Glutamatergic neuron (in vitro differentiated cells): ENCODE results near the gene CDSN. TPM values are rescaled to one million over a fixed set of nuclear protein-coding genes. Genes with fewer than 3 reads are reported as not detected.

Experiments used
- DNase-seq: peaks from one replicate; pipeline ENCODE4 v3.0.0; 2022
- H3K27ac Mint-ChIP-seq: one replicate; pipeline ENCODE4 v1.8.0; 2020; ENCODE audit warnings: mild to moderate bottlenecking, mixed read lengths, inconsistent platforms; ENCODE audit not compliant: unreplicated experiment
- H3K27me3 Mint-ChIP-seq: one replicate; pipeline ENCODE4 v1.8.0; 2020; ENCODE audit warnings: mild to moderate bottlenecking, moderate library complexity, mixed read lengths, inconsistent platforms; ENCODE audit not compliant: unreplicated experiment
- H3K36me3 Mint-ChIP-seq: one replicate; pipeline ENCODE4 v1.8.0; 2020; ENCODE audit warnings: mild to moderate bottlenecking, mixed read lengths, inconsistent platforms; ENCODE audit not compliant: unreplicated experiment
- H3K4me1 Mint-ChIP-seq: one replicate; pipeline ENCODE4 v1.8.0; 2020; ENCODE audit warnings: mild to moderate bottlenecking, low read depth, mixed read lengths, inconsistent platforms; ENCODE audit not compliant: unreplicated experiment
- H3K4me3 Mint-ChIP-seq: one replicate; pipeline ENCODE4 v1.8.0; 2020; ENCODE audit warnings: mild to moderate bottlenecking, mixed read lengths, inconsistent platforms; ENCODE audit not compliant: unreplicated experiment
- H3K9me3 Mint-ChIP-seq: one replicate; pipeline ENCODE4 v1.8.0; 2020; ENCODE audit warnings: mild to moderate bottlenecking, moderate library complexity, mixed read lengths, inconsistent platforms; ENCODE audit not compliant: unreplicated experiment
- CTCF ChIP-seq: fragments of 200-600 bp; sonication (generic); IDR thresholded peaks from one replicate; pipeline ENCODE4 v1.5.0; 2021; ENCODE audit not compliant: partially characterized antibody, unreplicated experiment
- total RNA-seq: library from RNA; stranded (reverse); fragmentation: NEBNext Ultra II Directional; extraction: Animal tissue kit (Norgen Biotek cat#: 25700); gene quantifications from one replicate; pipeline ENCODE4 v1.2.1, GENCODE V29; 2021; ENCODE audit not compliant: unreplicated experiment

Gene CDSN
- total RNA-seq, 1 donor from 2014 or later, result not detected

GRCh38 chr6:31135710-31136109 is 15.5 kb upstream of the CDSN start:
- H3K36me3 Mint-ChIP-seq, result no peaks in the 10 kb centered on the region
- peaks cover 10% of the 10 kb centered on the region for H3K27me3 Mint-ChIP-seq
- DNase-seq, result no peak
- no peak overlapping the region for H3K27ac Mint-ChIP-seq
- peaks cover 7% of the 10 kb centered on the region for H3K4me1 Mint-ChIP-seq
- TF ChIP-seq CTCF, result no peak
- no peak overlapping the region for H3K4me3 Mint-ChIP-seq
- H3K9me3 Mint-ChIP-seq, result peaks cover 7% of the 10 kb centered on the region

- Mint-ChIP-seq H3K4me3 (no peak overlapping the region), H3K9me3 (peaks cover 2% of the 10 kb centered on the region), H3K4me1 (peaks cover 2% of the 10 kb centered on the region), H3K27ac (no peak overlapping the region), H3K27me3 (peaks cover 6% of the 10 kb centered on the region), H3K36me3 (no peaks in the 10 kb centered on the region)
- TF ChIP-seq CTCF, result no peak
- DNase-seq, result no peak
Measured at GRCh38 chr6:31132806-31133205, 12.6 kb upstream of the CDSN start.

GRCh38 chr6:31131595-31131994 is 11.3 kb upstream of the CDSN start:
- Mint-ChIP-seq H3K4me3 (no peak overlapping the region), H3K27ac (no peak overlapping the region), H3K4me1 (no peaks in the 10 kb centered on the region), H3K27me3 (peaks cover 2% of the 10 kb centered on the region), H3K36me3 (no peaks in the 10 kb centered on the region), H3K9me3 (peaks cover 2% of the 10 kb centered on the region)
- DNase-seq, result no peak
- no peak for TF ChIP-seq CTCF

- DNase-seq, result no peak
- Mint-ChIP-seq H3K9me3 (no peaks in the 10 kb centered on the region), H3K4me3 (no peak overlapping the region), H3K27ac (no peak overlapping the region), H3K4me1 (no peaks in the 10 kb centered on the region), H3K27me3 (peaks cover 2% of the 10 kb centered on the region), H3K36me3 (no peaks in the 10 kb centered on the region)
- TF ChIP-seq CTCF, result no peak
Measured at GRCh38 chr6:31130751-31131150, 10.5 kb upstream of the CDSN start.

- Mint-ChIP-seq H3K27ac (no peak overlapping the region), H3K27me3 (peaks cover 2% of the 10 kb centered on the region), H3K36me3 (no peaks in the 10 kb centered on the region), H3K4me3 (no peak overlapping the region), H3K9me3 (no peaks in the 10 kb centered on the region), H3K4me1 (no peaks in the 10 kb centered on the region)
- no peak for TF ChIP-seq CTCF
- no peak for DNase-seq
Measured at GRCh38 chr6:31129130-31129529, 8.9 kb upstream of the CDSN start.
